ENCODE measurements around the gene TTI1. TPM values are rescaled to one million over a fixed set of nuclear protein-coding genes. Genes with fewer than 3 reads are reported as not detected.

The TTI1 gene
- total RNA-seq, 1 donor from 2014 or later: 13.4 TPM

GRCh38 chr20:38057351-38057972 lies 24.2 kb upstream of the TTI1 start:
- no peaks in the 10 kb centered on the region for H3K27me3 Mint-ChIP-seq (ENCODE audit: low read depth, unreplicated experiment)
- Histone ChIP-seq H3K4me1 (ENCODE audit: insufficient read depth, low read length) (peaks cover 22% of the 10 kb centered on the region), H3K27ac (ENCODE audit: low read depth, low read length) (no peak overlapping the region), H2AFZ (ENCODE audit: low read depth, low read length) (no peak overlapping the region), H3K4me3 (ENCODE audit: insufficient read depth, low read depth, low read length) (no peak overlapping the region), H4K20me1 (ENCODE audit: insufficient read depth, low read length) (peaks cover 13% of the 10 kb centered on the region), H3K36me3 (ENCODE audit: insufficient read depth, low read length) (peaks cover 24% of the 10 kb centered on the region), H3K9me3 (ENCODE audit: insufficient read depth, low read depth, low read length) (no peaks in the 10 kb centered on the region), H3K4me2 (ENCODE audit: low read length) (peak overlapping the region; percentile 59), H3K9ac (ENCODE audit: low read length) (peak overlapping the region; percentile 39), H3K79me2 (ENCODE audit: insufficient read depth, low read length) (peaks cover 49% of the 10 kb centered on the region), H3K27me3 (ENCODE audit: insufficient read depth, low read length) (no peaks in the 10 kb centered on the region)
- H3K36me3 Mint-ChIP-seq (ENCODE audit: low read depth, unreplicated experiment): peaks cover 6% of the 10 kb centered on the region
- H3K4me3 Mint-ChIP-seq (ENCODE audit: unreplicated experiment): no peak overlapping the region
- TF ChIP-seq, protein P1, sequence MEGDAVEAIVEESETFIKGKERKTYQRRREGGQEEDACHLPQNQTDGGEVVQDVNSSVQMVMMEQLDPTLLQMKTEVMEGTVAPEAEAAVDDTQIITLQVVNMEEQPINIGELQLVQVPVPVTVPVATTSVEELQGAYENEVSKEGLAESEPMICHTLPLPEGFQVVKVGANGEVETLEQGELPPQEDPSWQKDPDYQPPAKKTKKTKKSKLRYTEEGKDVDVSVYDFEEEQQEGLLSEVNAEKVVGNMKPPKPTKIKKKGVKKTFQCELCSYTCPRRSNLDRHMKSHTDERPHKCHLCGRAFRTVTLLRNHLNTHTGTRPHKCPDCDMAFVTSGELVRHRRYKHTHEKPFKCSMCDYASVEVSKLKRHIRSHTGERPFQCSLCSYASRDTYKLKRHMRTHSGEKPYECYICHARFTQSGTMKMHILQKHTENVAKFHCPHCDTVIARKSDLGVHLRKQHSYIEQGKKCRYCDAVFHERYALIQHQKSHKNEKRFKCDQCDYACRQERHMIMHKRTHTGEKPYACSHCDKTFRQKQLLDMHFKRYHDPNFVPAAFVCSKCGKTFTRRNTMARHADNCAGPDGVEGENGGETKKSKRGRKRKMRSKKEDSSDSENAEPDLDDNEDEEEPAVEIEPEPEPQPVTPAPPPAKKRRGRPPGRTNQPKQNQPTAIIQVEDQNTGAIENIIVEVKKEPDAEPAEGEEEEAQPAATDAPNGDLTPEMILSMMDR (IDR thresholded peaks at IDR 0.05; ENCODE audit: insufficient read depth, low read depth, low read length): peak; percentile 75
- no peak for TF ChIP-seq EZH2 (IDR thresholded peaks at IDR 0.05; ENCODE audit: insufficient read depth, low read length)
- peak; percentile 25 for DNase-seq (ENCODE audit: low read depth)
- H3K27ac Mint-ChIP-seq (ENCODE audit: unreplicated experiment): no peak overlapping the region
- FAIRE-seq: no peak
- no peaks in the 10 kb centered on the region for H3K9me3 Mint-ChIP-seq (ENCODE audit: unreplicated experiment)
- peaks cover 25% of the 10 kb centered on the region for H3K4me1 Mint-ChIP-seq (ENCODE audit: low read depth, unreplicated experiment)

GRCh38 chr20:38055848-38056247 lies 22.6 kb upstream of the TTI1 start:
- Histone ChIP-seq H3K79me2 (ENCODE audit: insufficient read depth, low read length) (peaks cover 55% of the 10 kb centered on the region), H3K4me2 (ENCODE audit: low read length) (no peak overlapping the region), H3K36me3 (ENCODE audit: insufficient read depth, low read length) (peaks cover 15% of the 10 kb centered on the region), H3K4me3 (ENCODE audit: insufficient read depth, low read depth, low read length) (no peak overlapping the region), H3K27ac (ENCODE audit: low read depth, low read length) (no peak overlapping the region), H2AFZ (ENCODE audit: low read depth, low read length) (no peak overlapping the region), H3K4me1 (ENCODE audit: insufficient read depth, low read length) (peaks cover 25% of the 10 kb centered on the region), H3K9me3 (ENCODE audit: insufficient read depth, low read depth, low read length) (no peaks in the 10 kb centered on the region), H4K20me1 (ENCODE audit: insufficient read depth, low read length) (peaks cover 13% of the 10 kb centered on the region), H3K27me3 (ENCODE audit: insufficient read depth, low read length) (no peaks in the 10 kb centered on the region), H3K9ac (ENCODE audit: low read length) (no peak overlapping the region)
- H3K27me3 Mint-ChIP-seq (ENCODE audit: low read depth, unreplicated experiment): no peaks in the 10 kb centered on the region
- no peak overlapping the region for H3K27ac Mint-ChIP-seq (ENCODE audit: unreplicated experiment)
- TF ChIP-seq EZH2 (IDR thresholded peaks at IDR 0.05; ENCODE audit: insufficient read depth, low read length): no peak
- TF ChIP-seq, protein P1 (IDR thresholded peaks at IDR 0.05; ENCODE audit: insufficient read depth, low read depth, low read length): no peak
- FAIRE-seq (no peak), DNase-seq (ENCODE audit: low read depth) (no peak)
- peaks cover 31% of the 10 kb centered on the region for H3K4me1 Mint-ChIP-seq (ENCODE audit: low read depth, unreplicated experiment)
- peaks cover 6% of the 10 kb centered on the region for H3K36me3 Mint-ChIP-seq (ENCODE audit: low read depth, unreplicated experiment)
- no peak overlapping the region for H3K4me3 Mint-ChIP-seq (ENCODE audit: unreplicated experiment)
- H3K9me3 Mint-ChIP-seq (ENCODE audit: unreplicated experiment): no peaks in the 10 kb centered on the region

- H3K4me1 Mint-ChIP-seq (ENCODE audit: low read depth, unreplicated experiment): peaks cover 31% of the 10 kb centered on the region
- no peak for FAIRE-seq
- Histone ChIP-seq H3K9me3 (ENCODE audit: insufficient read depth, low read depth, low read length) (no peaks in the 10 kb centered on the region), H3K4me1 (ENCODE audit: insufficient read depth, low read length) (peaks cover 25% of the 10 kb centered on the region), H3K4me3 (ENCODE audit: insufficient read depth, low read depth, low read length) (no peak overlapping the region), H3K4me2 (ENCODE audit: low read length) (no peak overlapping the region), H3K9ac (ENCODE audit: low read length) (no peak overlapping the region), H3K79me2 (ENCODE audit: insufficient read depth, low read length) (peaks cover 55% of the 10 kb centered on the region), H2AFZ (ENCODE audit: low read depth, low read length) (no peak overlapping the region), H3K27me3 (ENCODE audit: insufficient read depth, low read length) (no peaks in the 10 kb centered on the region), H3K27ac (ENCODE audit: low read depth, low read length) (no peak overlapping the region), H4K20me1 (ENCODE audit: insufficient read depth, low read length) (peaks cover 15% of the 10 kb centered on the region), H3K36me3 (ENCODE audit: insufficient read depth, low read length) (peaks cover 15% of the 10 kb centered on the region)
- H3K36me3 Mint-ChIP-seq (ENCODE audit: low read depth, unreplicated experiment): peaks cover 5% of the 10 kb centered on the region
- no peaks in the 10 kb centered on the region for H3K27me3 Mint-ChIP-seq (ENCODE audit: low read depth, unreplicated experiment)
- no peak overlapping the region for H3K4me3 Mint-ChIP-seq (ENCODE audit: unreplicated experiment)
- TF ChIP-seq, protein P1 (IDR thresholded peaks at IDR 0.05; ENCODE audit: insufficient read depth, low read depth, low read length): no peak
- TF ChIP-seq EZH2 (IDR thresholded peaks at IDR 0.05; ENCODE audit: insufficient read depth, low read length): no peak
- H3K27ac Mint-ChIP-seq (ENCODE audit: unreplicated experiment): no peak overlapping the region
- no peaks in the 10 kb centered on the region for H3K9me3 Mint-ChIP-seq (ENCODE audit: unreplicated experiment)
- DNase-seq (ENCODE audit: low read depth): peak; percentile 46
Observed at GRCh38 chr20:38055294-38055693, 22.0 kb upstream of the TTI1 start.
